ENCODE data around the gene SPINK8. TPM values are rescaled to one million over a fixed set of nuclear protein-coding genes. Genes with fewer than 3 reads are reported as not detected.

SPINK8 gene
- total RNA-seq, 4 donors from 2014 or later: not detected

DNA sequence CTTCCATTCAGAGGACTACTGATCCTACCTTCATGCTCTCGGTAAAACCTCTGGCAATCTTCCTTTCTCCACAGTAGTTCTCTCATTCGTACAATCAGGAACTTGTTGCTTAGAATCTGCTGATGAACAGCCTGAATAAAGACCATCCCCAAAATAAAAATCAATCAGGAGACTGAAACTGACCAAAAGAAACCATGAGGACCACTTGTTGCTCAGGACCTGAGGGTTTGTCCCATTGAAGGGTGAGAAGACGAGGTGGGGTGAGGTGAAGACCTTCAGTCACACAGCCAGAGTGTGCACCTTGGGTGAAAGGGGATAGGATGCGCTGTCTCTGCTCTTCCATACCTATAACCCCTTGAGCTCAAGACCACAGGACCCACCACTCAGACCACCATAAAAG, 36.8 kb downstream of the SPINK8 start:
- no peak for DNase-seq
- Histone ChIP-seq H3K4me1 (peaks cover 0 to 12% (median 1%) of the 10 kb centered on the region in 4 donors), H3K27me3 (no peaks in the 10 kb centered on the region), H3K4me3 (no peak overlapping the region), H3K9me3 (no peaks in the 10 kb centered on the region), H3K36me3 (peaks cover 0 to 62% (median 0%) of the 10 kb centered on the region in 3 donors), H3K27ac (no peak overlapping the region)
- TF ChIP-seq POLR2A (IDR thresholded peaks at IDR 0.05): no peak
- TF ChIP-seq, protein P1, sequence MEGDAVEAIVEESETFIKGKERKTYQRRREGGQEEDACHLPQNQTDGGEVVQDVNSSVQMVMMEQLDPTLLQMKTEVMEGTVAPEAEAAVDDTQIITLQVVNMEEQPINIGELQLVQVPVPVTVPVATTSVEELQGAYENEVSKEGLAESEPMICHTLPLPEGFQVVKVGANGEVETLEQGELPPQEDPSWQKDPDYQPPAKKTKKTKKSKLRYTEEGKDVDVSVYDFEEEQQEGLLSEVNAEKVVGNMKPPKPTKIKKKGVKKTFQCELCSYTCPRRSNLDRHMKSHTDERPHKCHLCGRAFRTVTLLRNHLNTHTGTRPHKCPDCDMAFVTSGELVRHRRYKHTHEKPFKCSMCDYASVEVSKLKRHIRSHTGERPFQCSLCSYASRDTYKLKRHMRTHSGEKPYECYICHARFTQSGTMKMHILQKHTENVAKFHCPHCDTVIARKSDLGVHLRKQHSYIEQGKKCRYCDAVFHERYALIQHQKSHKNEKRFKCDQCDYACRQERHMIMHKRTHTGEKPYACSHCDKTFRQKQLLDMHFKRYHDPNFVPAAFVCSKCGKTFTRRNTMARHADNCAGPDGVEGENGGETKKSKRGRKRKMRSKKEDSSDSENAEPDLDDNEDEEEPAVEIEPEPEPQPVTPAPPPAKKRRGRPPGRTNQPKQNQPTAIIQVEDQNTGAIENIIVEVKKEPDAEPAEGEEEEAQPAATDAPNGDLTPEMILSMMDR (IDR thresholded peaks at IDR 0.05): no peak

DNA sequence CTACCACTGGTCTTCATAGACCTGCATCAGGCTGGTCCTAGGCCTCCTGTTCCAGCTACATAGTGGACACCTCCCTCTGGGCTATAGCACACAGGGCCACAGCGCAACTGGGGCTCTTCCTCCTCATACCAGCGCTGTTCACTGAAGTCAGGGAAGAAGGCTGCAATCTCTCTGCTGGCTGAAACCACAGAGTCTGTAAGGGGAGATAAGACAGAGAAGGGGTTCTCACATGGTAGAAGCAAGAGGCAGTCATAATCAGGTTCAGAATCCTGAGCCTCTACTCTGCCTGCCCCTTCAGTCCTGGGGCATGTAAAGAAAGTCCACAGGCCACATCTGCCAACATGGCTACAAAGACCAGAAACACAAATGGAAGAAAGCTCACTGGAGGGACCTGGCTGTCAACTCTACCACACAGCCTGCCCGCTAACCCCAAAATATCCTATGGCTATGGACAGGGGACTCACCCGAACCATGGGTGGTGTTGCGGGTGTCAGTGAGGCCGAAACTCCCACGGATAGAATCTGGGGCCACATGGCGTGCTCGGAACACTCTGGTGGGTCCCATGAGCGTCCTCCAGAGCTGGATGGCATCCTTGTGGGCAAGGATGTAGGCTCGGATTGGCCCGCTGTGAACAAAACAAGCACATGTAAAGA, 38.7 kb downstream of the SPINK8 start:
- Histone ChIP-seq H3K9me3 (no peaks in the 10 kb centered on the region), H3K27me3 (no peaks in the 10 kb centered on the region), H3K4me3 (no peak overlapping the region), H3K4me1 (peaks cover 0 to 3% (median 0%) of the 10 kb centered on the region in 4 donors), H3K27ac (no peak overlapping the region), H3K36me3 (peaks cover 0 to 64% (median 0%) of the 10 kb centered on the region in 3 donors)
- TF ChIP-seq, protein P1 (IDR thresholded peaks at IDR 0.05): no peak
- TF ChIP-seq POLR2A (IDR thresholded peaks at IDR 0.05): no peak
- DNase-seq: no peak

DNA sequence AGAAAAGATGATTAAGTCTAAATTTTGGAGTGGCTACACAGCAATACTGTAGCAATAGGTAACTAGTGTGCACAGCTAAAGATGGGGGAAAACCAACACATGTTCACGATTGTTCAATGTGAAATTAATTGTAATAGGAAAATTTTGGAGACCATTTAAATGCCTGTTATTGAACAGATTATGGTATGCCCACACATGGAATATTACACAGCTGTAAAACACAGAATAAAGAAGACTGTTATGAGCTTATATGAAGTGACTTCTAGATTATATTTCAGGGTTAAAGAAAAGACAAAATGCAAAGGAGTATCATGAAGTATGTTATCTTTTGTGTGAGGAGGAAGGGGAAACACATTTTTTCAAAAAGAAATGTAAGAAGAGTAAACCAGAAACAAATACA, 43.8 kb downstream of the SPINK8 start:
- no peaks in the 10 kb centered on the region for H3K27me3 ChIP-seq
- no peak overlapping the region for H3K4me3 ChIP-seq
- H3K36me3 ChIP-seq: peaks cover 0 to 34% (median 0%) of the 10 kb centered on the region in 3 donors
- no peak overlapping the region for H3K27ac ChIP-seq
- no peaks in the 10 kb centered on the region for H3K4me1 ChIP-seq
- no peak for TF ChIP-seq POLR2A (IDR thresholded peaks at IDR 0.05)
- TF ChIP-seq, protein P1 (IDR thresholded peaks at IDR 0.05): no peak
- DNase-seq: no peak
- no peaks in the 10 kb centered on the region for H3K9me3 ChIP-seq

DNA sequence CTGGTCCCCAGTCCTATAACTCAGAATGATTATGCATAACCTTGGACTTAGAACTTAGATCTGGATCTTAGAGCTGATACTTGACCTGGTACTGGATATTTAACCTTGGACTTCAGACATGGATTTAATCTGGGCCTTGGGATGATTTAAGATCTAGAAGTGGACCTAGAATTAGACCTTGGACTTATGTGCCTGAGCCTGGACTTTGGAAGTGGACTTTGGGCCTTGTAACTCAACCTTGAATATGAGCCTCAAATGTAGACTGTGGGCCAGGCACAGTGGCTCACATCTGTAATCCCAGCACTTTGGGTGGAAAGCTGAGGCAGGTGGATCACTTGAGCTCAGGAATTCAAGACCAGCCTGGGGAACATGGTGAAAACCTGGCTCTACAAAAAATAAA, 46.4 kb downstream of the SPINK8 start:
- no peaks in the 10 kb centered on the region for H3K9me3 ChIP-seq

DNA sequence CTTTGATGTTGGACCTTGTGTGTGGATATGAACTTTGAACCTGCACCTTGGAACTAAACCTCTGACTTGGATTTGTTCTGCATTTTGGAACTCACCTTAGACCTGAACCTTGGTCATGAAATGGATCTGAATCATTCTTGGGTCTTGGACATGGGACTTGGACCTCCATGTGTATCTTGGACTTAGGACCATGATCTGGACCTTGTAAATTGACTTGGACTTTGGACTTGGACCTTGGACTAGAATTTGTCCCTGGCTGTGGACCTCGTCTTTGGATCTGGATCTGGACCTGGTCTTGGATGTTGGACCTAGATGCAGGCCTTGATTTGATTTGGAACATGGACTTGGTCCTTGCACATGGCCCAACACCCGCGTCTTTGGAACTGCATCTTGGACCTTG, 47.2 kb downstream of the SPINK8 start:
- Histone ChIP-seq H3K27me3 (no peaks in the 10 kb centered on the region), H3K27ac (no peak overlapping the region), H3K36me3 (peaks cover 0 to 11% (median 0%) of the 10 kb centered on the region in 3 donors), H3K4me3 (no peak overlapping the region), H3K9me3 (no peaks in the 10 kb centered on the region), H3K4me1 (no peaks in the 10 kb centered on the region)
- no peak for TF ChIP-seq POLR2A (IDR thresholded peaks at IDR 0.05)
- TF ChIP-seq, protein P1 (IDR thresholded peaks at IDR 0.05): no peak
- DNase-seq: no peak

More for the DNA sequence above, 46.4 kb downstream of the SPINK8 start:
- Histone ChIP-seq H3K27me3 (no peaks in the 10 kb centered on the region), H3K4me1 (no peaks in the 10 kb centered on the region), H3K27ac (no peak overlapping the region), H3K36me3 (peaks cover 0 to 11% (median 0%) of the 10 kb centered on the region in 3 donors), H3K4me3 (no peak overlapping the region)
- TF ChIP-seq POLR2A (IDR thresholded peaks at IDR 0.05): no peak
- TF ChIP-seq, protein P1 (IDR thresholded peaks at IDR 0.05): no peak
- DNase-seq: no peak
